Activated CD4-positive, alpha-beta T cell treated with anti-CD3 and anti-CD28 coated beads, Interleukin-2, Interleukin-6, amounts not matched to agents 100 ng/mL and 50 ng/mL, durations not matched to agents 16 hours and 8 hours (primary cell): Measurements from ENCODE around the gene PACSIN1.

Experiments
- DNase-seq: peaks from one replicate; pipeline ENCODE4 v3.0.0-alpha.2; 2020

Gene PACSIN1

DNA sequence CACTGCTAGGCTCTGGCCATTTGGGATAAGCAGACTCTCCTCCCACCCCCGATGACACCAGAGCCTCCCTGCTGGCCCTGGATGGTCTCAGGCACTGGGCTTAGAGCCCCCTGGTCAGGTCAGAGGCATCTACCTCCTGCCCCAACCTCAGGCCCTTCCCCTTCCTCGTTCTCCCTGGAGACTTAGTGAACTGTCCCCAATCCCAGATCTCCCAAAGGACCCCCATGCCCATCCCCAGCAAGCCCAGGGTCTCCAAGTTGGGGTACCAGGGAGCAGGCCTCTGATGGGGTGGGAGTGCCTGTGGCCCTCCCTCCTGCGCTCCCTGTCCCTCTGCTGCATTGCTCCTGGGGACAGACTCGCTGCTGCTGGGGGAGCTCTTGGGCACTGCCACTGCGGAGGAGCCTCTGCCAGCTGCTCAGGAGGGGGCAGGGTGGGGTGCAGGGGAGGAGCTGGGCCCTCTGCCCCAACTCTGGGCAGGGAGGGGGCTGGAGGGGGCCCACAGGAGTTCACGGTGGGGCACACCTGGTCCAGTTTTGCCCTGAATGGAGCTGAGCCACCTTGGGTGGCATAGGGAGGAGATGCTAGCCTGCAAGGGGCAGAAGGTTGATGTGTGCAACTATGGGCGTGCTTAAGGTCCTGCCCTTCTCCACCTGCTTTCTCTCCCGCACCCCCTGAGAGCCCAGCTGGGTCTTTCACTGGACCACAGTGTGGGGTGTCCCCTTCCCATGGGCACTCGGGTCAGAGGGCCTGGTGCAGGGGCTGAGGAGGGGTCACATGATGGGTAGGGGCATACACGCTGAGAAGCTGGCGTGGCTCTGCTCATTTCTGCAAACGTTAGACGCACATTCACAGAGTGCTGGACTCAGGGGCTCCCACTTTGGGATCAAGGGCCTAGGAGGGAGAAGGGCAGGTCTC, 49.9 kb downstream of the PACSIN1 start:
- no peak for DNase-seq

DNA sequence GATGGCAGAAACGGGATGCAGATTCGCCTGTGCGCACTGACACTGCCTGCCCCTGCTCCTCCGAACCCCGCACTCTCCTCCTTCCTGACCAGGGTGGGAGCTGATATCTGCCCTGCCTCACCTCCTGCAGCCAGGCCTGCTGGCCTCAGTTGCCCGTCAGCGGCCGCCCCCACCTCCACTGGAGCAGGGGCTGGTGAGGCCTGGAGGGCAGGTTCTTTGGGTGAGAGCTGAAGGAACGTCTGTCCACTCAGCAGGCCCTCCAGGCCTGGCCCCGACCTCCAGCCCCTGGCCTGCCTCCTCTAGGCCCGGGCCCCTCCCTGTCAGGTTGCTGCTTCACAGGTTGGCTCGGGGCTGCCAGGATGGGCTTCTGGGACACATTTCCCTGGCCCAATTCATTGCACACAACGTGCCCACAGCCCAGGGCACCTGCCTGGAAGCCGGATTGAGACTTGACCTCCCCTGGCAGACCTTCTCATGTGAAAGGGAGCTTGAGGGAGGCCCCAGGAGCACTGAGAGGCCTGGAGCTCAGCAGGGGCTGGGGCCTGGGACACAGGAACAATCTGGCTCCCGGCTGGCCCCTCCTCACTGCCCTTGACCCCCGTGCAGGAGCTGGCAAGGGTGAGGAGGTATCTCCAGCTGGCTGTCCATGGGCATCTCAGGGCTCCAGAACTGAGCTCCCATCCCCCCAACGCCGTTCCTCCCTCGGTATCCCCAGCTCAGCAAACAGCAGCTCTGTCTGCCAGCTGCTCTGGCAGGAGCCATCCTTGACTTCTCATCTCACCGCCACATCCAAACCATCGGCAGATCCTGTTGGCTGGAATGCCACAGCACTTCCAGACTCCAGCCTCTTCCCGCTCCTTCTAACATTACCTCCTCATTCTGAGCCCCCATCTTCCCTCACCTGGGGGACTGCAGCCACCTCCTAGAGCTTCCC, 50.8 kb downstream of the PACSIN1 start:
- no peak for DNase-seq

DNA sequence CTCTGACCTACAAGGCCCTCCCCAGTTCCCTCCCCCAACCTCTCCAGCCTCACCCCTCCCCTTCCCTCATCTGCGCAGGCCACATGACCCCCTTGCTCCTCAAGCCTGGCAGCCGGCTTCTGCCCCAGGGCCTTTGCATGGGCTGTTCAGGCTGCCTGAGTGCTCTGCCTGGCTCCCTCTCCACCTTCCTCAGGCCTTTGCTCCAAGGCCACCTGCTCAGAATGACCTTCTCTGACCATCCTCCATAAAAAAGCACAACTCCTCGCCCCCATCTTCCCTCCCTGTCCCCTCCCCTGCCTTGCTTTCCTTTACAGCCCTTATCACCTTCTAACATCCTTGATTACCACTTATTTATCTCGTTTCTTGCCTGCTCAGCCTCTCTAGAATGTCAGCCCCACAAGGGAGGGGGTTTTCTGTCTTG, 51.6 kb downstream of the PACSIN1 start:
- no peak for DNase-seq

DNA sequence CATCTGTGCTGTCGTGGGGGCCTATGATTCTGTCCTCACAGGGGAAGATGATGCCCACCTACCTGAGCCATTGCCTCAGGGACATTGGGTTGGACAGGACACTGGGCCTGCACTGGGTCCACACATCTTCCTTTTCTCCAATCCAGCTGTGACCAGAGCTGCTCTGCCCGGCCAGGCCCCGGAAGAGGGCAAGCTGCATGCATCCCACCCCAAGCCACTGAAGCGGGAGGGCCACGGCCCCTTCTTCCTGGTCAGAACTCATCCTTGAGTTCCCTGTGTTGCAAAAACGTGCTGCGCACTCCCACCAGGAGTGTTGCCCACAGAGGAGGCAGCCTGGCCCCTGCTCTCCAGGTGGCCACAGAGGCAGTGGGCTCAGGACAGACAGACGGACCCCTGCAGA, 52.1 kb downstream of the PACSIN1 start:
- DNase-seq, result no peak

DNA sequence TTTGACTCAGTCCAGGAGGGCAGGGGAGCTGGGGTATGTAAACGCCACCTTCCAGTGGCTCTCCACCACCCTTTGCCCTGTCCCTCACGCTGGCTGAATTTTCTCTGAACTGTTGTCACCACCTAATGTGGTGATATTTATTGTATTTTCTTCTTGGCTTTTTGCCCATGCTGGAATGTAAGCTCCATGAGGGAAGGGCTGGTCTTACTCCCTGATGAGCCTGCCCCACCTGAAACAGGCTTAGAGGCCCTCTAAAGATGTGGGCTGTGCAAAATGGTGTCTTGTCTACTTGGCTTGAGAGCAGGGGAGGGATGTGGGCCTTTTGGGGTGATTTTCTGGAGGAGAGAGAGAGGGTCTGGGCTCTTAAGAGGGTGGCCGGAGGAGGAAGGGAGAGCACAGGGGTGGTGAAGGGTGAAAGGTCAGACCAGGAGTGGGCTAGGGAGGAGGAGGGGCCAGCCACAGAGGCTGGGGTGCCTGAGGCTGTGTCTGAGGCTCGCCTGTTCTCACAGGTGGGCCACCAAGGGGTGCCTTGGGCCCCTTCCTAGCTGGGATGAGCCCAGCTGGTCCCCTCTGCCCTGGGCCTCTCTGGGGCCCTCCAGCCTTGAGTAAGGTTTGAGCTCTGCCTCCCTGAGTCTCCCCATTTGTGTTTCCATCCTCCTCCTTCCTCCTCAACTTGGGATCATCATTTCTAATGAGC, 52.9 kb downstream of the PACSIN1 start:
- no peak for DNase-seq

DNA sequence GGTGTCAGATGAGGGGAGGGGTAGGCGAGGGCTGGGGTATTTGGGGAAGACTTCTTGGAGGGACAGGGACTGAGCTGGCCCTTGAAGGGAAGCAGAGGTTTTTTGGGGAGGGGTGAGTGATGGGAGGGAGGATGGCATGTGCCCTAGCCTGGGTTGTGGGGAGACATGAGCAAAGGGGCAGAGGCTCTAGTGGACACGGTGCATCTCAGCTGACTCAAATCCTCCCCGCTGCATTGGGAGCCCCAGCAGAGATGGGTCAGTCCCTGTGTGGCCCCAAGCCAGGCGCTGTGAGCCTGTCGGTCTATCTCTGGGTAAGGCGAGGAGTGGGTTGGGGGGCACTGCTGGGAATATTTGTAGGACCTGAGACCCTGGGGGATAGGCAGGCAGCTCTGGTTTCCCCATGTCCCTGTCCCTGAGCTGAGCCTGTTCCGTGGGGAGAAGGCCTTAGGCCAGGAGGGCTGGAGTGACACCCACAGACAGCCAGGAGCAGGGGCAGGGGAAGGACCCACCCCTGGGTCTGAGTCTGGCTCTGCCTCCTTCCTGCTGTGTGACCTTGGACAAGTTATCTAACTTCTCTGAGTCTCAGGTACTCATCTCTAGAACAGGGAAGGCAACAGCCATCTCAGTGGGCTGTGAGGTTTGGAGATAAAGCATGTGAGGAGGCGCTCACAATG, 54.2 kb downstream of the PACSIN1 start:
- no peak for DNase-seq

DNA sequence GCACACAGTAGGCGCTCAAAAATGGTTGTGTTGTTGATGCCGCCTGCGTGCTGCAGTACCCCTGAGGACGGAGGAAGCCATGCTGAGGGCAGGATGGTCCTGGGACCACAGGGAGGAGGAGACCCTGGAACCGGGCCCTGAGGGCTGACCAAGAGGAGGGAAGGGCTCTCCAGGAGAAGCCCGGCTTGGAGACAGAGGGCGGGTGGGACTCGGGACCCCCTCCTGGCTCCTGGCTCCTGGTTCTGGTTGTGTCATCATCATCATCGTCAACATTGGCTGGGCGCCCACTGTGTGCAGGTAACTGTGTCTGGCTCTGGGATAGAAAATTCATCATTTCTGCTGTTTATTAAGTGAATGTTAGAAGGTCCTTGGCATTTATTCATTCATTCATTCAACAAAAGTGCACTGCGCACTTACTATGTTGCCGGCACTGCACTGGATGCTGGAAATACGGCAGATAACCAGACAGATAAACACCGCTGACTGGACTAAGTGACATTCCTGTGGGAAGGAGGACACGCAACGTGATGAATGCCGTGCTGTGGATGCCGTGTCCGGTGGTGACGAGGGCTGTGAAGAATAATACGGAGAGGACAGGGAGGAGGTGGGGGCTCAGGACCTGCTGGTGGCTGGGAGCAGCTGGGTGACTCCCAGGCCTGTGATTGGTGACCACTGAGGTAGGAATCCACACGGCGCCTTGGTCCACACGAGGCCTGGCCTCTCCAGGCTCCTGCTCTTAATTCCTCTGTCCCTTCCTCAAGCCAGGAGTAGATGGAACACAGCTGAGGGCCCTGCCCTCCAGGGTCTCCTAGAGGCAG, 55.0 kb downstream of the PACSIN1 start:
- DNase-seq, result no peak

DNA sequence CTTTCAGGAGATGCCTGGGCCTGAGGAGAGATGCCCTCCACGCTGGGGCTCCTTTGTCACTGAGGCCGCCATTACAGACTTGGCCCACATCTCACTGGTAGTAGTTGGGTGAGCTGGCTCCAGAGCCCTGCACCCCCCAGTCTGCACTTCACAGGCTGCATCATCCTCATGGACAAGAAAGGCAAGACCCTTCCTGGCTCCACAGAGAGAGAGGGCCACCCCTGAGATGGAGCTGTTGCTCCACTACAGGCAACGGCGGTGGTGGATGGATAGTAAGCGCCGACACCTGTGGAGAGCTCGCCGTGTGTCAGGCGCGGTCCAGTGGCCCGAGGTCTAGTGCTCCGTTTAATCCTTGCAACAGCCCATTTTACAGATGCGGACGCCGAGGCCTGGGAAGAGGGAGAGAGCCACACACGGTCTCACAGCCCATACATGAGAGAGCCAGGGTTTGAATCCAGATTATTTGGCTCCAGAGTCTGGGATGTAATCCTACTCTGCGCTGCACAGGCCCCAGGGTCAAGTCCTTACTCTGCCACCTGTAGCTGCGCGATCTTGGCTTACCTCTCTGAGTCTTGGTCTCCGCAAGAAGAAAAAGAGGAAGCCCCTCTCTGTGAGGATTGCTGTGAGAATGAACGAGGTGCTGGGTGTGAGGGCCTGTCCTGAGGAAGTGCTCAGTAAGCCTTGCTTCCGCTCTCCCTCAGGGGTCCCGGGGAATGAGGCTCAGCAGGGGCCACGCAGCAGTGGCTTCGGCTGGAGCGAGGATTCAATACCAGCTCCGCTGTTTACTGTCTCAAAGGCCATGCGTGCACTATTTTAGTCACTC, 55.8 kb downstream of the PACSIN1 start:
- DNase-seq, result no peak

DNA sequence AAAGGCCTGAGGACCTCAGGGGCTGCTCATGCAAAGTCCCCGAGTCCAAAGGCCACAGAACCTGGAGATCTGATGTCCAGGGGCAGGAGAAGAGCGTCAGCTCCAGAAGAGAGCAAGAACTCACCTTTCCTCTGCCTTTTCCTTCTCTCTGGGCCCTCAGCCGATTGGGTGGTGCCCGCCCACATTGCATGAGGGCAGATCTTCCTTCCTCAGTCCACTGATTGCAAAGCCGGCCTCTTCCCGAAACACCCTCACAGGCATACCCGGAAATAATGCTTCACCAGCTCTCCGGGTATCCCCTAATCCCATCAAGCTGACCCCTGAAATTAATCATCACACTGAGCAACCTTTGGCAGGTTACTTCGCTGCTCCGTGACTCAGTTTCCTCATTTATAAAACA, 56.9 kb downstream of the PACSIN1 start:
- no peak for DNase-seq

DNA sequence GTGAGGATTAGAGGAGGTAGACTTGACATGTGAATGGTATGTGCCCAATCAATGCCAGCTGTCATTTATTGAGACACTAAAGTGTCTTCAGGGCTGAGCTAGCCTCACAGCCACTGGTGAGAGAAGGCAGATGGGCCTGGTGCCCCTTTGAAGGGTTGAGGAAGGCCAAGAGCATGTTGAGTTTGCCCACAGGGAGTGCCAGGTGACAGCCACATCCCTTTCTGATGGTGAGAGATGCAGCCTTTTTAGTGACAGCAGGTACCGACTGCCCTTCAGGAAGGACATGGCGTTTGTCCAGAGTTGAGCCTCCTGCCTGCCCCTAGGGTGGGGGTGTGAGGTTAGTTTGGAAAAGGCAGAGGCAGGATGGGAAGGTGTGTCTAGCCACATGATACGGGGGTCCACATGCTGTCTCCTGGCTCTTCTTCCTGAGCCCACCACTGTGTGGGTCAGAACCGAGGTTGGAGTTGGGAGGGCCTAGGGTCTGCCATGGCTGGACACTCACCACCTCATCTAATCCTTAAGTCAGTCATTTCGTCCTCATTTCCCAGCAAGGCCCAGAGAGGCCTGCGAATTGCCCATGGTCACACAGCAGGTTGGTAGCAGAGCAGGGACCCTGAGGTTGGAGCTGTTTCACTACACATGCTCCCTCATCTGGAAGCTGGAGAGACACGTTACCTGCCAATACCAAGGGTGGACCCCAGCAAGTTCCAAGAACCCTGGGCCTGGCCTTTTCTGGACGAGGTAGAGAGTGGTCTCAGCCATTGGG, 57.7 kb downstream of the PACSIN1 start:
- DNase-seq, result no peak

DNA sequence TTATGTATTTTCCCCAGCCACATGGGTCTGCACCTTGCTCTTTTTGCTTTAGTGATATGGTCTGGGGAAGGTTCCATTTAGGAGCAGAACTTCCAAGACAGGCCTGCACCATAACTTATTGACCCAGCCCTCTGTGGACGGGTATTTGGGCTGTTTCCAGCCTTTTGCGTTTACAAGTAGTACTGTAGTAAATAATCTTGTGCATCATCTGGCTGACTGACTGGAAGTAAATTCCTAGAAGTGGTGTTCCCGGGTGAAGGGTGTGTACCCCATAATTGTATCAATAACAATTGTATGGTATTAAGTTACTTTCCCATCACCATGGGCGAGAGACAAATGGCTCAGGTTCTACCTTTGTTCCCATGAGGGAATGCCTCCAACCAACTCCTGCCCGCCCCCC, 58.6 kb downstream of the PACSIN1 start:
- no peak for DNase-seq

DNA sequence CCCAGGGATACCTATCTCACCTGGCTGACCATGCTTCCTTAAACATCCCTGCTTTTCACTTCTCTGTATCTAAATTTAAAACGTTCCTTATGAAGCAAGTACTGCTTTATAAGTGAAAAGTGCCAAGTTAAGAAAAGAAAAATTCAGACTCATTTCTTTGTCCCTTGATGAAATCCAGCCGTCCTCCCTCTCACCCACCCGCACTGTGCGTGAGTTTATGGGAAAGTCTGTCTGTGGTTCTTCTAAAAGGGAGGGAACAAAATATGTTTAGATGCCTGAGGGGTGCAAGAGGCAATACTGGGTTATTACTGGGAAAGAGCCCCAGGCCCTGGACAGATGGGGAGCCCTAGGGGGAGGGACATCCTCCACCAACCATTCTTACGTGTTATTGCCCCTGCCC, 59.1 kb downstream of the PACSIN1 start:
- DNase-seq, result no peak

DNA sequence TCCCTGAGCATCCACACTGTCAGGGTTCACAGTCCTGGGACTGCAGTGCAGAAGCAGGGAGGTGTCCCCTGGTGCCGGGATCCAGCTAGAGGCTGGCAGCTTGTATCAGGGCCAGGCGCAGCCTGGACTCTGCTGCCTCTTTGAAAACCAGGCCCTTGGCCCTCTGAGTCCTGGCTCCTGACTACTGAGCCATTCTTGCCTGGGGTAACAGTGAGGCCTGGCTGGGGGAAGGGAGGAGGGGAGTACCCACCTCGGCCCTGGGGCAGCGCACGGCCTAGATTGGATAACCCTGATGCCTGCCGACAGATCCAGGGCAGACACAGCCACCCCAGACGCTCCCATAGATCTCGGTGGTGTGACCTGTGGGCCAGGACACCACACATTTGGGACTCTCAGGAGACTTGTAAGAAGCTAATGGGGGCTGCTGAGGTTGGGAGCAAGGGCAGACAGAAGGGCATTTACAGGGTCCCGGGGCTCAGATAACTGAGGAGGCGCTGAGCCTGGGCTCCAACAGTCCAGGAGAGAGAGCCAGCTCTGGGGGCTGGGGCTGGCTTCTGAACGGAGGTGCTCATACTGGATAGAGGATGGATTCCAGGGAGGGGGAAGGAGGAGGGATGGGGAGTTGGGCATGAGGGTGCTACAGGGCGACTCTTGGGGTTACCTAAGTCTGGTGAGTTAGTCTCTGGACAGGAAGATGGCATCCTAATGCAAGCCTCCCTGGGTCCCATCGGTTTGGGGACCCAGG, 59.7 kb downstream of the PACSIN1 start:
- no peak for DNase-seq

DNA sequence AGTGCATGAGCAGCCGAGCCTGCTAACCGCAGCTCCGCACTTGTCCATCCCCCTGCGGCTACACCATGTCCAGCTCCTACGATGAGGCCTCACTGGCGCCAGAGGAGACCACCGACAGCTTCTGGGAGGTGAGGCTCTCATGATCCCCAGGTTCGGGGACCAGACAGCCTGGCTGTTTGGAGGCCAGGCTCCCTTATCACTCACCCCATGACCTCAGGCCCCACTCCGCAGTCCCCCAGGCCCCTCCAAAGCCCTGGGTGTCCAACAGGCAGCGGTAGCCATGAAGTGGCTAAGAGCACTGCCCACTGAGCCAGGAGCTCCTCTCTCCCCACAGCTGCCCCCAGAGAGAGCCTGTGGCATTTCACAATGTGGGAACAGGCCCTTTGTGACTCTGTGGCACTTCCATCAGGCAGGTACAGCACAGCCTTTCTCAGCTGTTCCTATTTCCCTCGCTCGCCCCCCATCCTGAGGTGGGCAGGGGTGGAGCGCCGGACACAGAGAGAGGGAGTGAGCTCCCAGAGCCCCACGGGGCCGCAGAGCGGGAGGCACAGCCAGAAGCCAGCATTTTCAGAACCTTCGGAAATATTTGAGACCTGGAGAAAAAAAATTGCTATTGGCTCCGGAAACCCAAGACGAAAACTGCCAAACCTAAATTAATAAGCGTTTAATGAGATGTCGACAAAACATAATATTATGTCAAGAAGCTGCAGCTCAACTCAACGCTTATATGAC, 60.5 kb downstream of the PACSIN1 start:
- no peak for DNase-seq

DNA sequence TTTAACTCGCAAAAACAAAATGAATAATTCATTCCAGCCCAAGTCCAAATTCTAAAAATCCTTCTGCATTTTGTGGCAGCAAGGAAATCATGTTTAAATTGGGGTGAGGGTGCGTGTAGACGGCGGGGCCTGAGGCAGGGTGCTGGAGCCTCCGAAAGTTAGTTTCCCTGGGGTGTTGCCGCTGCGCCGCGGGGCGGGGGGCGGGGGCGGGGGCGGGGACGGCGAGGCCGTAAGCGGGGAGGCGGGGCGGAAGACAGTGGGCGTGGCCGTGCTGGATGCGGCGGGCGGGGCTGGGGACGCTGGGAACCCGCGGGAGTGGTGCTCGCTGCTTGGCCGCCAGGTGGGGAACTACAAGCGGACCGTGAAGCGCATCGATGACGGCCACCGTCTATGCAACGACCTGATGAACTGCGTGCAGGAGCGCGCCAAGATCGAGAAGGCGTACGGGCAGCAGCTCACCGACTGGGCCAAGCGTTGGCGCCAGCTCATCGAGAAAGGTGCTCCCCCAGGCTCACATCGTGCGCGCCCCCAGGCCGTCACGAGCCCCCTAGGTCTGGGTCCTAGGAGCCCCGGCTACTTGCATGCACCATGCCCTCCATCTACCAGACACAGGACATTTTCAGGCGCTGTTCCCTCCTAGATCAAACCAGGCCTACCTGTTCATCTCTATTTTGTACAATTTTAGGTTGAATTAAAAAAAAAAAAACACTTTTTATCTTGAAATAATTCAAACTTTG, 61.3 kb downstream of the PACSIN1 start:
- peak; percentile 96 for DNase-seq

DNA sequence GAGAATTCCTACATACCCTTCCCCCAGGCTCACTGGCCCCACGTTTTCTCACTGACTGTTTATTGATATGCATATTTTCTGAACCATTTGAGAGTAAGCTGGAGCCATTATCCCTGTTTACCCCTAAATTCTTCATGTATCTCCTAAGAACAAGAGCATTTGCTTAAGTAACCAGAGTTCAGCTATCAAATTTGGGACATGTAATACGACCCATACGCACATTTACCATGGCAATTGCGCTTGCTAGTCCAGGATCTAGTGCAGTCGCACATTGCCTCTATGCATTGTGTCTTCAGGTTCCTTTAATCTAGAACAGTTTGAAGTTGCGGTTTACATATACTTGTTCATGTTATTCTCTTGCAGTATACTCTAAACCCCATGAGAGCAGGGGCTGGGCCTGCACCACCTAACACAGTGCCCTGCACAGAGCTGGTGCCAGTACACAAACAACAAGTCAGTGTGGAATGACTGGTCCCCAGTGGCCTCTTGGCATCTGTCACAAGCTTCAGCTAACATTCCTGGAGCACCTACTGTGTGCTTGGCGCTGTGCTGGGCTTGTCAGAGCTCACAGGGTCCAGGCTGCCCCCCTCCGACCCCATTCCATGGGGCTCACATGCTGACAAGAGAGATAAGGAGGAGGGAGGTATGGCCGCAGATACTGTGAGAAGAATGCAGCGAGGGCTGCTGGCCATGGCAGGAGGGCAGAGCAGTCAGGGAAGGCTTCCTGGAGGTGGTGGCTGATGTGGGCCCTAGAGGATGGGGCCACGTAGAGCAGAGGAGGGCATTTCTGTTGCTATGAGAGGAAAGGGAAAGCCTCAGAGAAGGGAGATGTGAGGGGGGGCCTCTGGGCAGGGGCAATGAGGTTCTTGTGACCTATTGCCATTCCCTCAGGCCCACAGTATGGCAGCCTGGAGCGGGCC, 62.1 kb downstream of the PACSIN1 start:
- DNase-seq, result no peak
